GM18951 (cell line): ENCODE results near the gene ZNF785.
"Not testable (repeated sequence)": the region's sequence is repeated elsewhere in the genome, so short reads cannot be mapped to it uniquely, and the experiment has no call there.

Source experiments
- POLR2A ChIP-seq: IDR thresholded peaks from 4 replicates; pipeline ENCODE4 v1.6.1; 2011; ENCODE audit warnings: mild to moderate bottlenecking; ENCODE audit not compliant: insufficient read length, insufficient read depth; ENCODE audit errors: extremely low read depth
- in situ Hi-C: fragments of 300-500 bp; cut with MboI; formaldehyde crosslinking; loops from one replicate; pipeline ENCODE4 v1.12.0; 2022; ENCODE audit warnings: low sequenced_read_pairs, mixed read lengths, inconsistent platforms; ENCODE audit not compliant: unreplicated experiment

The ZNF785 gene

DNA sequence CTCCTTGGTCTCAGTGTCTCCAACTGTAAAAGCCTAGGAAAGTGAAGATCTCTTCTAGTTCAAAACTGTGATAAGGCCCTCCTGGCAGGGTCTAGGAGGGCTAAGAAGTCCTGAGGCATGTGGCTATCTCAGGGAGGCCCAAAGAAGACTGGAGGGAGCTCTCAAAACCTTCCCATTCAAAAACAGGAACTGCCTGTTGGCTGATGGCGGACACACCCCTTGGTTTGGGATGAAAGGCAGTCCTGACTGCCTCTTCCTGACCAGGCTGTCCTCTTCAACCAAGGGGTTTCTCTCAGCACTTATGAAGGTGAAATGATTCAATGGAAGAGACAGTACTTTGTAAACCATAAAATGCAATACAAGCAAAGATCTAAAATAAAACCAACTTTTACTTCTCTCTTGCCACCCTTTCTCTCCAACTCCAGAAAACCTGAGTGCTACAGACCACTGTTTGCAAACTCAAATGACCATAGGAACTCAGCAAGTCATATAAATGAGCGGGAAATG lies 32.1 kb downstream of the ZNF785 start:
- in situ Hi-C loops: no loop called here
- TF ChIP-seq POLR2A: no peak

DNA sequence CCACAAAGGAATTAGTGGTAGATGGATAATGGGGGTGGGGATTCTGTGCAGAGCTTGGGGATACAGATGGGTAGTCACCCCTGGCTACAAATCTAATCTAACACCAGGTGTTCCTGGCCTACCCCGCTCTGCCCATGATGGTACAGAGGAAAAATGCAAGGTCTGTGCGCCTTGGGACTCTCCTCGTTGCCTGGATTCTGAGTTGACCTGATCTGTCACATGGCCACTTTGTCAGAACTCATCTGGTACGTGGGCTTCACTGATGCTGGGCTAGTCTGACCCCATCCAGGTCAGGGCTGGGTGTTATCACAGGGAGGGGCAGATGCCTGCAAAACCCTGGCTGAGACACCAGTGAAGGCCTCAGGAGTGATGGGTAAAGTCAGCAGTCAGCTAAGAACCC lies 32.5 kb downstream of the ZNF785 start:
- in situ Hi-C loops: no loop called here
- TF ChIP-seq POLR2A: no peak

DNA sequence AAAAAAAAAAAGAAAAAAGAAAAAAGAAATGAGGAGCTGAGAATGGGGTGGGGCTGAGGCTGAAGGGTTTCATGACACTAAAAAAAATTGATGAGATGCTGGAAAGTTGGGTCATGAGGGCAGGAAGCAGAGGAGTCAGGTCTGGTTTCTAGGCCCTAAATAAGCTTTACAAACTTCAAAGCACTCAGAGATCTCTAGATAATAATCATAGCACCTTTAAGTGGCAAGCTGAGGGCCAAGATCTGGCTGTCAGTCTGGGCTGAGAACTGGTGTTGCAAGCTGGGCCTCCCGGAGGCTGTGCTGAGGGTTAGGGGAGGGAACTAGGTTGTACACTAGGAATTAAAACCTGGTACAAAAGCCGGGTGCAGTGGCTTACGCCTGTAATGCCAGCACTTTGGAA lies 33.7 kb downstream of the ZNF785 start:
- in situ Hi-C loops: no loop called here
- no peak for TF ChIP-seq POLR2A

DNA sequence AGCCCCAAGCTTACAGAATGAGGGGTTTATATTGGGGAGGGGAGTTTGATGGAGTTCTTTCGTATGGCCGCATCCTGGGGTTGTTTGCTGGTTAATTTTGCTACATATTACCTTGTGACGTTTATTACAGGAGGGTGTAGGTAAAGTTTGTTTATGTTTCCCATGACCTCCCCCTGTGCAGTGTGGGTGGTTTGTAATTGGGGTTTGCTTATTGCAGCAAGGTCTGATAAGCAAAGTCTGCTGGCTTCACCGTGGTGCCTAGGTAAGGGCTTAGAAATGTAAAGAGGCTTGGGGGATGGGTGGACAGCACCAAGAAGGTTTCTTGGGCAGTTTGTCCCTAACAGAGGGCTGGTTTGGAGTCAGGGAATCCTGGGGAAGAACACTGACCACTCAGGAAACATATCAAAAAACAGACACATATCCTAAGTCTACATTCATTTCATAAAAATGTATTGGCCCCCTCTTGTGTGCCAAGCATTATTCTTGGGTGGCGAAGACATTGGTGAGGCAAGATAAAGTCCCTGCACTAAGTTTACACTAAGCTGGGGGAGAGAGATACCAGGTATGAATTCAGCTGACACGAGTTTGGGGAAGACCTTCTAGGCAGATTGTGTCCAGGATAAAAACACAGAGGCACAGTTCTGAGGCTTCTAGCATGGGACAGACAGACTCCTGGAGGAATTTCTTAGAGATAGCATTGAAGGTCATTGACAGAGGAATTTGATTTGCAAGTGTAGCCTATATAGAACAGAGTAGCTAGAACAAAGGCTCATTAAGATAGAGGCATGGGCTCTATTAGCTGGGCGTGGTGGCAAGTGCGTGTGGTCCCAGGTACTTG lies 36.9 kb downstream of the ZNF785 start:
- no peak for TF ChIP-seq POLR2A

DNA sequence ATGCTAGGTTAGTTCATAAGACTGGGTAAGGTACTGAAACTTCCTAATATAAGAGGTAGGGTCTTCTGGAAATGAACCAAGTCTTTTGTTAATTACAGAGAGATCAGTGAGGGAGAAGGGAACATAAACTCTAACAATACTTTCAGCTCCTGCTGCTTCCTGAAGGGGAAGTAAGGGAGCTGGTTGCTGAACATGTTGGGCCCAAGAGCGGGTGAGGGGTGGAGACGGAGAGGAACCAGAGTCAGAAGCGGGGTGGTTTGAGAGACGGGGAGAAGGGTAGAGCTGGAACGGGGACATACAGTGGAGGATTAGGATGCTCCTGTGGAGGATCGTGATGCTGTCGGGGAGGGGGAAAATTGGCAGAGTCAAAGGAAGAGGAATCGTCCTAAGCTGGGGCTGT lies 39.4 kb downstream of the ZNF785 start:
- in situ Hi-C loops: no loop called here
- TF ChIP-seq POLR2A: no peak

More for the DNA sequence above, 36.9 kb downstream of the ZNF785 start:
- in situ Hi-C loops: no loop called here

DNA sequence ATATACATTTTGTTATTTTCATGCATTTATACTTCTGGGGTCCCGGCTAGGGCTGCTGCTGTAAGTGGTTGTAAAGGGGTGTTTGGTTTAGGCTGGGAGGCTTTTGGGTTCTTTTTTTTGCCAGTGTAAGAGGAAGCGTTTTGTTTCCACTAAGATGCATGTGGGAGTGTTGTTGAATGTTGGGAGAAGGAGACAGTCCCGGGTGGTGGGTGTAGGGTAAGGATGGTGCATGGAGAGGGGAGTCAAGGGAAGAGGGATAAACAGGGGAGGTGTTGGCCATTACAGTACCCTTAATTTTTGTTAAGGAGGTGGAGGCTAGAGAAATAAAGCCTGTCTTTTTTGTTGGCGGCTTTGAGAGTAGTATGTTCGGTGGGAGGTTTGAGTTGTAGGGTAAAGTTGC lies 42.4 kb downstream of the ZNF785 start:
- in situ Hi-C loops: no loop called here
- no peak for TF ChIP-seq POLR2A

DNA sequence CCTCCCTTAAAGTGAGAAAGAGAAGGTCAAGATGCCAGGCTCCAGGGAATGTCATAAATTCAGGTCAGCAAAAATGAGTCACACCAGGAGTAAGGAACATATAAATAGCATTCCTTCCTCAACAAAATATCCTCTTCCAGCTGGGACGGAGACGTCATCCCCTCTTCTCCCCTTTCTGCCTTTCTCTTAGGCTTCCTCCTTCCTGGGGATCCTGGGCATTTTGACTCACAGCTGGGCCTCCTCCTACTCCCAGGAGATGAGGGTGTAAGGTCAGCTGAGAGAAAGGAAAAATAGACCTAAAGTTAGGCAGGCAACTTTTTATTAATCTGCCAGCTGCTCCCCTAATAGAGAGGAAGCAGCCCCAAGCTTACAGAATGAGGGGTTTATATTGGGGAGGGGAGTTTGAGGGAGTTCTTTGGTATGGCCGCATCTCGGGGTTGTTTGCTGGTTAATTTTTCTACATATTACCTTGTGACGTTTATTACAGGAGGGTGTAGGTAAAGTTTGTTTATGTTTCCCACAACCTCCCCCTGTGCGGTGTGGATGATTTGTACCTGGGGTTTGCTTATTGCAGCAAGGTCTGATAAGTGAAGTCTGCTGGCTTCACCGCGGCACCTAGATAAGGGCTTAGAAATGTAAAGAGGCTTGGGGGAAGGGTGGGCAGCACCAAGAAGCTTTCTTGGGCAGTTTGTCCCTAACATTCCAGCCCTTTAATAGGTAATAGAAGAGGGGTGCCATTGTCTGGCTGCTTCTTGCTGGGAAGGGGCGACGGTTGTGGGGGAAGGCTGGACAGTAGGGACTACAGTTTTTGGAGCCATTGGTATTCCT lies 43.8 kb downstream of the ZNF785 start:
- in situ Hi-C loops: no loop called here
- no peak for TF ChIP-seq POLR2A

DNA sequence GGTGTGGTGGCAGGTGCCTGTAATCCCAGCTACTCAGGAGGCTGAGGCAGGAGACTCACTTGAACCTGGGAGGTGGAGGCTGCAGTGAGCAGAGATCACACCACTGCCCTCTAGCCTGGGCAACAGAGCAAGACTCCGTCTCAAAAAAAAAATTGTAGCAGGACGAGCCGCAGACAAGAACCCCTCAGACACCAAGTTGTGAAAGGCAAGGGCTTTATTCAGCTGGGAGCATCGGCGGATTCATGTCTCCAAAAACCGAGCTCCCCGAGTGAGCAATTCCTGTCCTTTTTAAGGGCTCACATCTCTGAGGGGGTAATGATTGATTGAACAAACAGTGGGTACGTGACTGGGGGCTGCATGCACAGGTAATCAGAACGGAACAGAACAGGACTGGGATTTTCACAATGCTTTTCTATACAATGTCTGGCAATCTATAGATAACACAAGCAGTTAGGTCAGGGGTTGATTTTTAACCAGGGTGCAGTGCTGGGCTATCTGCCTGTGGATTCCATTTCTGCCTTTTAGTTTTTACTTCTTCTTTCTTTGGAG lies 44.5 kb downstream of the ZNF785 start:
- in situ Hi-C loops: not testable (repeated sequence)

DNA sequence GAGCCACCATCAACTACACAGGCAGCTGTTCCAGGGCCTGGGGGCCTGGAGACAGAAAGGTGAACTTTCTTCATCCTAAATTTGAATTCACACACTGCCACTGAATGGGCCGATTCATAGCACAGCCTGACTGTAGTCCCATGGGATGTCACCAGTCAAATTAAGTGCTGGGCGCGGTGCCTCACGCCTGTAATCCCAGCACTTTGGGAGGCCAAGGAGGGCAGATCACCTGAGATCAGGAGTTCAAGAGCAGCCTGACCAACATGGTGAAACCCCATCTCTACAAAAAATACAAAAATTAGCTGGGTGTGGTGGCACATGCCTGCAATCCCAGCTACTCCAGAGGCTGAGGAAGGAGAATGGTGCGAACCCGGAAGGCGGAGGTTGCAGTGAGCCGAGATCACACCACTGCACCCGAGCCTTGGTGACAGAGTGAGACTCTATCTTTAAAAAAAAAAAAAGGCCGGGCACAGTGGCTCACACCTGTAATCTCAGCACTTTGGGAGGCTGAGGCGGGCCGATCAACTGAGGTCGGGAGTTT lies 45.4 kb downstream of the ZNF785 start:
- in situ Hi-C loops: not testable (repeated sequence)

DNA sequence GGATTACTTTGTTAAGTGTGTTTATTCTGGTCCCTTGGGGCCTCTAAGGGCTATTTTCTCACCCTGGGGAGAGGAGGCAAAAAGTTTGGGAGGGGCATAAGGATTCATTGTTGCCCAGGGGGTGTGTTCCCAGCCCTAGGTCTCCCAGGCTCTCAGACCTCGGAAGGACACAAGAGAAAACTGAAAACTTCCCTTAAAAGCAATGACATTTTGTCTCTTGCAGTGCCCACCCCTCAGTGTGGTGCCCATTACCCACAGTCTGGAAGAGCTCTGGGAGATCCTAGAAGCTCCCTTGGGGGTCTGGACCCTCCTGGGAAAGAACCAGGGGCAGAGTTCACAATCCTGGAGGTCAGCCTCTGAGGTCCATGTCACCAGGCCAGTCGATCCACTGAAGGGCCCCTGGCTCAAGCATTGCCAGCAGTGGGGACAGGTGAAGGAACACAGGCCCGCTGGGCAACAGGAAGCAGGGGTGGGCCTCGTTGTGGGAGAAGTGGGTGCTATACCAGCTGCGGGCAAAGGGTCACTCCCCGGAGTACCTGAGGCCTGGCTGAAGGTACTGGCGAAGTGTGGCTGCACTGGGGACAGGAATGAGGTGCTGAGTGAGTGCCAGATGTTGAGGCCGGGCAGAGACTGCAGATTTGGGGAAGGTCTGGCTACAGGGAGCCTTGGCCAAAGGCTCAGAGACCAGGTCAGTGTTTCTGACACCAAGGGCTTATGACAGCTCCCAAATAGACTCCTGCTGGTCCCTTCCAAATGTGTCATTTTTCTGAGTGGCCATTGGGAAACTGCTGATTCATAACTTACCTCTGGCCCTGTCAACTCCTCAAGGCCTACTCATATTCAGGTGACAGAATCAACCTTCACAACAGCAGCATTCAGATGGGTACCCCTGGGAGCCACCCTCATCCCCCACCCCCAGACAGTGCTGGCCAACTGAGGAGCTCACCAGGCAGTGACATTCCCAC lies 46.2 kb downstream of the ZNF785 start:
- TF ChIP-seq POLR2A: no peak
- in situ Hi-C loops: no loop called here

DNA sequence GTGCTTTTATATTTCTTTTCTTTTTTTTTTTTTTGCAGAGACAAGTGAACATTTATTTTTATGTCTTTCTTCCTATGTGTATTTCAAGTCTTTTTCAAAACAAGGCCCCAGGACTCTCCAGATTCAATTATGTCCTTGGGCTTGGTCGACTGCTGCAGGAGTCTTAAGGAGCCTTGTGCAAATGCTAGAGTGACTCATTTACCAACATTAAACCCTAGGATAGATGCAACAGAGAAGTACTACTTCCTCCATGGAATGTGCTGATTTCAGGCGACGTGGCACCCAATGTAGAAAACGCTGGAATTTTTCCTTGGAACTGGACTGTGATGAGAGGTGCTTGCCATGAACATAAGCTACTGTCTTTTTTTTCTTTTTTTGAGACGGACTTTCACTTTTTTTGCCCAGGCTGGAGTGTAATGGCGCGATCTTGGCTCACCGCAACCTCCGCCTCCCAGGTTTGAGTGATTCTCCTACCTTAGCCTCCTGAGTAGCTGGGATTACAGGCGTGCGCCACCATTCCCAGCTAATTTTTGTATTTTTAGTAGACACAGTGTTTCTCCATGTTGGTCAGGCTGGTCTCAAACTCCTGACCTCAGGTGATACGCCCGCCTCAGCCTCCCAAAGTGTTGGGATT lies 49.0 kb downstream of the ZNF785 start:
- in situ Hi-C loops: not testable (repeated sequence)

DNA sequence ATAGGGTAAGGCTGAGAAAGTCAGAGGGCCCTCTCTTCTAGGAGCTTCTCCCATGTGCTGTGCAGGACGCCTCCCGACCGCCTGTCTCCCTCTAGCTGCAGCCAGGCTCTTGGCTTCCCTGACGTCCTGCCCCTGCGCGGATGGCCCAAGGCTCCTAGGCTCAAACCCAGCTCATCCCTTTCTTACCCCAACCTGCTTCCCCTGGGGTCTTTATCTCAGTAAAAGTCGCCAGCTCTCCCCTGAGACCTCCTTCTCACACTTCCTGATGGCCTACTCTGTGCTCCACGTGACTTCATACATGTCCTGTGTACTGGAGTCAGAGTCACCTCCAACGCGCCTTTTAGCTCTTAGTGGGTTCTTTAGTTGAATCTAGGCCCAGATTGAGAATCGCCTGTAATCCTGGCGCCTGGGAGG lies 49.7 kb downstream of the ZNF785 start:
- peak; percentile 46 for TF ChIP-seq POLR2A
- in situ Hi-C loops: no loop called here
